HS-27A (cell line): ENCODE results near the gene IMMP2L.
A peak's percentile ranks its signal among the peaks of the same experiment; 100 is the strongest.
"Not testable (repeated sequence)": the region's sequence is repeated elsewhere in the genome, so short reads cannot be mapped to it uniquely, and the experiment has no call there.

Source experiments
- DNase-seq: peaks from one replicate; pipeline ENCODE4 v3.0.0-alpha.2; 2012; ENCODE audit warnings: low read depth, missing footprints

IMMP2L gene

GRCh38 chr7:111264111-111264868 is 298.0 kb downstream of the IMMP2L start:
- no peak for DNase-seq

GRCh38 chr7:111262293-111263116 is 299.8 kb downstream of the IMMP2L start:
- no peak for DNase-seq

- DNase-seq, result no peak
Observed at GRCh38 chr7:111261496-111261895, 300.8 kb downstream of the IMMP2L start.

- no peak for DNase-seq
Observed at GRCh38 chr7:111259991-111260390, 302.3 kb downstream of the IMMP2L start.

- no peak for DNase-seq
Observed at GRCh38 chr7:111256391-111256790, 305.9 kb downstream of the IMMP2L start.

GRCh38 chr7:111255576-111255975 is 306.7 kb downstream of the IMMP2L start:
- no peak for DNase-seq

GRCh38 chr7:111251365-111251764 is 310.9 kb downstream of the IMMP2L start:
- not testable (repeated sequence) for DNase-seq

GRCh38 chr7:111249807-111250206 is 312.5 kb downstream of the IMMP2L start:
- DNase-seq, result not testable (repeated sequence)

- no peak for DNase-seq
Observed at GRCh38 chr7:111242141-111242755, 320.0 kb downstream of the IMMP2L start.

GRCh38 chr7:111240371-111240770 is 321.9 kb downstream of the IMMP2L start:
- no peak for DNase-seq

- DNase-seq, result no peak
Observed at GRCh38 chr7:111239437-111239836, 322.9 kb downstream of the IMMP2L start.

- DNase-seq, result no peak
Observed at GRCh38 chr7:111238886-111239285, 323.4 kb downstream of the IMMP2L start.

- no peak for DNase-seq
Observed at GRCh38 chr7:111235709-111236108, 326.6 kb downstream of the IMMP2L start.

- DNase-seq, result peak; percentile 35
Observed at GRCh38 chr7:111232249-111233084, 329.8 kb downstream of the IMMP2L start.

- DNase-seq, result no peak
Observed at GRCh38 chr7:111229916-111230315, 332.4 kb downstream of the IMMP2L start.

GRCh38 chr7:111229181-111229740 is 333.0 kb downstream of the IMMP2L start:
- no peak for DNase-seq

GRCh38 chr7:111228437-111228836 is 333.9 kb downstream of the IMMP2L start:
- no peak for DNase-seq

GRCh38 chr7:111226800-111227199 is 335.5 kb downstream of the IMMP2L start:
- no peak for DNase-seq

GRCh38 chr7:111224354-111225231 is 337.7 kb downstream of the IMMP2L start:
- no peak for DNase-seq

GRCh38 chr7:111223802-111224253 is 338.5 kb downstream of the IMMP2L start:
- DNase-seq, result no peak
